Stomach (tissue), 9 donors: ENCODE data around the gene WIPF1. TPM values are rescaled to one million over a fixed set of nuclear protein-coding genes. Genes with fewer than 3 reads are reported as not detected.
A peak's percentile ranks its signal among the peaks of the same experiment; 100 is the strongest.

Experiments used
- DNase-seq, 2 donors: peaks; one replicate each; pipeline versions ENCODE4 v3.0.0 to v3.0.0-alpha.2; 2013 to 2019
- H3K27ac ChIP-seq, 5 donors: fragments of 200-600 bp in 4 of 5; sonication (generic) in 4 of 5; one replicate each; pipeline ENCODE4 v1.5.1; 2013 to 2019; ENCODE audit warnings: mild to moderate bottlenecking in 1 of 5, moderate library complexity in 1 of 5
- H3K27me3 ChIP-seq, 3 donors: fragments of 200-600 bp; sonication (generic); one replicate each; pipeline ENCODE4 v1.5.1; 2017 to 2019; ENCODE audit warnings: mixed run types in 1 of 3
- H3K36me3 ChIP-seq, 4 donors: fragments of 200-600 bp; sonication (generic); 1 replicate in 3 of 4; 2 replicates in 1 of 4; pipeline ENCODE4 v1.5.1; 2016 to 2019
- H3K4me1 ChIP-seq, 4 donors: fragments of 200-600 bp; sonication (generic); one replicate each; pipeline ENCODE4 v1.5.1; 2016 to 2019
- H3K4me3 ChIP-seq, 4 donors: fragments of 200-600 bp; sonication (generic) in 3 of 4; one replicate each; pipeline ENCODE4 v1.5.1; 2016 to 2019; ENCODE audit warnings: mild to moderate bottlenecking in 1 of 4
- H3K9me3 ChIP-seq, 4 donors: fragments of 200-600 bp; sonication (generic); one replicate each; pipeline ENCODE4 v1.5.1; 2016 to 2019
- CTCF ChIP-seq, 7 experiments: fragments of 450-650 bp in 4 of 7; fragments of 200-600 bp in 3 of 7; sonication (generic) in 3 of 7; IDR thresholded peaks; one replicate each; pipeline ENCODE4 v1.5.1; 2016 to 2019; ENCODE audit warnings: antibody characterized with exemption in 7 of 7, control low read depth in 2 of 7, mild to moderate bottlenecking in 1 of 7
- EP300 ChIP-seq: sonication (generic); formaldehyde crosslinking; IDR thresholded peaks from one replicate; pipeline ENCODE4 v1.6.1; 2017; ENCODE audit warnings: antibody characterized with exemption
- POLR2A ChIP-seq, 4 donors: fragments of 450-650 bp; IDR thresholded peaks; one replicate each; pipeline ENCODE4 v1.6.1; 2016; ENCODE audit warnings: antibody characterized with exemption in 4 of 4, control low read depth in 2 of 4, mild to moderate bottlenecking in 1 of 4, moderate library complexity in 1 of 4
- POLR2AphosphoS5 ChIP-seq, 3 donors: sonication (generic); formaldehyde crosslinking; IDR thresholded peaks; one replicate each; pipeline ENCODE4 v1.6.1; 2016; ENCODE audit warnings: antibody characterized with exemption in 3 of 3
- WGBS, 5 donors: extraction: QIAGEN DNeasy Blood & Tissue Kit in 3 of 5; methylation state at CpG; one replicate each; pipeline versions ENCODE4 v1.1.5 to v1.1.7; 2013 to 2018; 5-methylcytosine and 5-hydroxymethylcytosine counted together
- intact Hi-C: fragments of 100-400 bp; cut with DNase I; formaldehyde crosslinking; loops from one replicate; pipeline ENCODE4 v1.15.1; 2023; ENCODE audit warnings: low total_unique reads
- polyA plus RNA-seq, 3 donors: library from polyadenylated mRNA; stranded (reverse); fragments of 200-250 nt; gene quantifications; one replicate each; pipeline ENCODE4 v1.2.3, GENCODE V29; 2013
- total RNA-seq, 5 donors: library from RNA; depleted of rRNA; stranded (reverse); fragments of >200 nt; gene quantifications; one replicate each; pipeline versions ENCODE4 v1.1.0 to v1.2.3, GENCODE V29; 2014 to 2016
- donor health status: healthy with polysubstance abuse.
- donor health status: Bipolar disorder and iron deficiency.
- donor health status: healthy.

Gene WIPF1
- total and polyA plus RNA-seq, 8 donors: 8.8 to 43.8 (median 22.0) TPM

GRCh38 chr2:174535757-174536703 lies 61.6 kb downstream of the WIPF1 start:
- Histone ChIP-seq H3K27ac (no peak overlapping the region), H3K27me3 (peaks cover 0 to 5% (median 0%) of the 10 kb centered on the region in 3 donors), H3K4me1 (no peaks in the 10 kb centered on the region), H3K9me3 (no peaks in the 10 kb centered on the region), H3K4me3 (no peak overlapping the region), H3K36me3 (no peaks in the 10 kb centered on the region)
- peak in 1 of 2 donors; percentile 12 for DNase-seq
- 74 to 82% (median 76%) methylated on average over 11 of the region's 11 CpGs for WGBS, 5 donors
- intact Hi-C loops: no loop called here
- no peak for TF ChIP-seq EP300
- no peak for TF ChIP-seq POLR2A (IDR thresholded peaks at IDR 0.05)
- no peak for TF ChIP-seq CTCF (IDR thresholded peaks at IDR 0.05)
- no peak for TF ChIP-seq POLR2AphosphoS5 (IDR thresholded peaks at IDR 0.05)

GRCh38 chr2:174535083-174535482 lies 62.5 kb downstream of the WIPF1 start:
- 61 to 82% (median 70%) methylated on average over 3 of the region's 3 CpGs for WGBS, 5 donors

GRCh38 chr2:174529916-174530315 lies 67.7 kb downstream of the WIPF1 start:
- Histone ChIP-seq H3K4me3 (no peak overlapping the region), H3K27me3 (no peaks in the 10 kb centered on the region), H3K36me3 (no peaks in the 10 kb centered on the region), H3K4me1 (no peaks in the 10 kb centered on the region), H3K27ac (no peak overlapping the region), H3K9me3 (peaks cover 0 to 6% (median 0%) of the 10 kb centered on the region in 4 donors)
- TF ChIP-seq POLR2A (IDR thresholded peaks at IDR 0.05) (no peak), CTCF (IDR thresholded peaks at IDR 0.05) (no peak), POLR2AphosphoS5 (IDR thresholded peaks at IDR 0.05) (no peak), EP300 (no peak)
- intact Hi-C loops: no loop called here
- DNase-seq: no peak
- WGBS, 5 donors: 61 to 86% (median 84%) methylated on average over 4 of the region's 4 CpGs

More at GRCh38 chr2:174535083-174535482, 62.5 kb downstream of the WIPF1 start:
- TF ChIP-seq EP300 (no peak), CTCF (IDR thresholded peaks at IDR 0.05) (no peak), POLR2A (IDR thresholded peaks at IDR 0.05) (no peak), POLR2AphosphoS5 (IDR thresholded peaks at IDR 0.05) (no peak)
- Histone ChIP-seq H3K27ac (no peak overlapping the region), H3K4me1 (no peaks in the 10 kb centered on the region), H3K27me3 (peaks cover 0 to 5% (median 0%) of the 10 kb centered on the region in 3 donors), H3K9me3 (no peaks in the 10 kb centered on the region), H3K36me3 (no peaks in the 10 kb centered on the region), H3K4me3 (no peak overlapping the region)
- intact Hi-C loops: no loop called here
- no peak for DNase-seq

GRCh38 chr2:174527959-174528358 lies 69.6 kb downstream of the WIPF1 start:
- no peak for TF ChIP-seq POLR2A (IDR thresholded peaks at IDR 0.05)
- no peak for TF ChIP-seq CTCF (IDR thresholded peaks at IDR 0.05)
- TF ChIP-seq POLR2AphosphoS5 (IDR thresholded peaks at IDR 0.05): no peak
- TF ChIP-seq EP300: no peak
- Histone ChIP-seq H3K36me3 (no peaks in the 10 kb centered on the region), H3K9me3 (peaks cover 0 to 6% (median 0%) of the 10 kb centered on the region in 4 donors), H3K4me1 (no peaks in the 10 kb centered on the region), H3K27me3 (no peaks in the 10 kb centered on the region), H3K4me3 (no peak overlapping the region), H3K27ac (no peak overlapping the region)
- 89 to 94% (median 92%) methylated on average over 3 of the region's 3 CpGs for WGBS, 5 donors
- no peak for DNase-seq
- intact Hi-C loops: no loop called here
